ENCODE results near the gene CLDND1. TPM values are rescaled to one million over a fixed set of nuclear protein-coding genes. Genes with fewer than 3 reads are reported as not detected.

The CLDND1 gene
- total and polyA plus RNA-seq, 10 of the 15 experiments (the other 5 are each of a cell fraction or from before 2014, with no cell fraction given) = 97.8 to 225 (median 152) TPM

GRCh38 chr3:98540346-98540745 lies 17.6 kb upstream of the CLDND1 start (continued):
- peak; percentile 83; the same call in 1 of the 2 replicates for TF ChIP-seq ZBTB40 (IDR thresholded peaks at IDR 0.05; ENCODE audit: borderline replicate concordance)
- peak; percentile 85 for TF ChIP-seq FOXM1 (IDR thresholded peaks at IDR 0.05; ENCODE audit: low read depth, low read length)
- TF ChIP-seq CBX5 (IDR thresholded peaks at IDR 0.05; ENCODE audit: low read depth) = peak; percentile 71; the same call in 1 of the 2 replicates
- TF ChIP-seq PKNOX1 (IDR thresholded peaks at IDR 0.05) = peak; percentile 41
- TF ChIP-seq ZNF592 (IDR thresholded peaks at IDR 0.05) = 0 out of 2 replicates have a peak, but pooled peaks have one; percentile 9
- peak; percentile 37; the same call in 1 of the 2 replicates for TF ChIP-seq TCF7 (IDR thresholded peaks at IDR 0.05; ENCODE audit: borderline replicate concordance)
- peak; percentile 20; the same call in 1 of the 2 replicates for TF ChIP-seq TCF12 (IDR thresholded peaks at IDR 0.05; ENCODE audit: low read depth, low read length)
- peak; percentile 92 for TF ChIP-seq NR2F1 (conservative IDR thresholded peaks at IDR 0.05)
- peak; percentile 83; the same call in 1 of the 2 replicates for TF ChIP-seq BACH1 (IDR thresholded peaks at IDR 0.05; ENCODE audit: borderline replicate concordance)
- TF ChIP-seq IKZF1 (conservative IDR thresholded peaks at IDR 0.05) = peak; percentile 67
- TF ChIP-seq RUNX3 (IDR thresholded peaks at IDR 0.05; ENCODE audit: low read length) = peak; percentile 99
- peak; percentile 93 for TF ChIP-seq MTA2 (IDR thresholded peaks at IDR 0.05; ENCODE audit: low read depth)
- TF ChIP-seq ZBTB33 (IDR thresholded peaks at IDR 0.05) = no peak
- TF ChIP-seq MEF2B (IDR thresholded peaks at IDR 0.05; ENCODE audit: partially characterized antibody, poor library complexity, severe bottlenecking) = peak; percentile 54
- TF ChIP-seq EGR1 (IDR thresholded peaks at IDR 0.05; ENCODE audit: borderline replicate concordance in 1 of 2, low read depth in 2 of 2, low read length in 2 of 2) = no peak
- peak; percentile 63 to 74; a peak in 3 of 4 replicates for TF ChIP-seq BHLHE40 (IDR thresholded peaks at IDR 0.05; ENCODE audit: borderline replicate concordance in 1 of 2, low read depth in 2 of 2, low read length in 1 of 2)
- peak; percentile 69; the same call in 1 of the 2 replicates for TF ChIP-seq RELB (IDR thresholded peaks at IDR 0.05; ENCODE audit: low read depth)
